HCT116 (cell line): ENCODE measurements around the gene DUSP28. TPM values are rescaled to one million over a fixed set of nuclear protein-coding genes. Genes with fewer than 3 reads are reported as not detected.

Source experiments
- ATAC-seq: fragments of 200-7000 bp; cut with Tn5 transposase; 2 replicates; pipeline ENCODE4 v1.9.1; 2020; ENCODE audit warnings: mild to moderate bottlenecking, moderate library complexity
- BruUV-seq: library from RNA; stranded (reverse); fragments of 400-500 nt; replicated peaks from 2 replicates; lab custom pipeline; 2021; lab: Mats Ljungman, UMichigan
- CTCF ChIA-PET: fragments of 300-600 bp; sonication (Branson Sonifier 250); formaldehyde crosslinking; loops from one replicate; lab custom pipeline; 2021; ENCODE audit warnings: antibody characterized with exemption; lab: Charles Lee
- POLR2A ChIA-PET: fragments of 300-600, 350-600 bp; sonication (Branson Sonifier 250); formaldehyde crosslinking; loops from one replicate; lab custom pipeline; 2021; ENCODE audit warnings: antibody characterized with exemption; lab: Charles Lee
- RAD21 ChIA-PET, 2 experiments: fragments of 300-600 bp; sonication (Branson Sonifier 250); formaldehyde crosslinking; loops; one replicate each; lab custom pipeline; 2023; ENCODE audit warnings: low total read pairs in 2 of 2; ENCODE audit not compliant: uncharacterized antibody in 2 of 2, unreplicated experiment in 2 of 2, low non-redundant PET in 1 of 2; lab: Charles Lee
- DNase-seq: peaks from one replicate; pipeline ENCODE4 v3.0.0-alpha.2; 2010; ENCODE audit warnings: low read depth, low spot score
- H2AFZ ChIP-seq: fragments of 200-600 bp; shearing (Covaris generic), sonication (generic); 2 replicates; pipeline ENCODE4 v1.6.1; 2017; ENCODE audit warnings: low read depth, mixed run types, mixed read lengths, antibody characterized with exemption, low read length; ENCODE audit not compliant: poor library complexity, severe bottlenecking
- H3K27ac ChIP-seq: 2 replicates; pipeline ENCODE4 v1.5.1; 2012; ENCODE audit warnings: low read depth, low read length
- H3K27me3 ChIP-seq: fragments of 200-600 bp; sonication (generic); 2 replicates; pipeline ENCODE4 v1.6.1; 2016; ENCODE audit warnings: mixed run types, low read length, mixed read lengths; ENCODE audit not compliant: insufficient read depth
- H3K36me3 ChIP-seq, 2 experiments: fragments of 200-500 bp in 1 of 2; fragments of 200-600 bp in 1 of 2; sonication (Bioruptor generic) in 1 of 2; sonication (generic) in 1 of 2; 2 replicates each; pipeline versions ENCODE4 v1.5.1 to v1.6.1; 2014 to 2016; ENCODE audit warnings: low read length in 2 of 2, inconsistent platforms in 1 of 2, mixed read lengths in 1 of 2, mixed run types in 1 of 2; ENCODE audit not compliant: insufficient read depth in 2 of 2, control insufficient read depth in 1 of 2
- H3K4me1 ChIP-seq, 2 experiments: fragments of 200-600 bp in 1 of 2; sonication (generic) in 1 of 2; 2 replicates each; pipeline versions ENCODE4 v1.5.1 to v1.6.1; 2012 to 2017; ENCODE audit warnings: low read length in 2 of 2, inconsistent platforms in 1 of 2, mild to moderate bottlenecking in 1 of 2, mixed read lengths in 1 of 2, mixed run types in 1 of 2, moderate library complexity in 1 of 2; ENCODE audit not compliant: insufficient read depth in 2 of 2, control insufficient read depth in 1 of 2
- H3K4me2 ChIP-seq: fragments of 200-600 bp; sonication (generic); 2 replicates; pipeline ENCODE4 v1.6.1; 2017; ENCODE audit warnings: mixed run types, low read length, mixed read lengths
- H3K4me3 ChIP-seq, 2 experiments: fragments of 200-600 bp in 1 of 2; sonication (generic) in 1 of 2; replicated peaks in 1 of 2; 2 replicates each; pipeline ENCODE4 v1.5.1; 2011 to 2016; ENCODE audit warnings: low read length in 2 of 2, control low read depth in 1 of 2, low read depth in 1 of 2, mild to moderate bottlenecking in 1 of 2, mixed read lengths in 1 of 2, mixed run types in 1 of 2
- H3K79me2 ChIP-seq: fragments of 200-600 bp; sonication (generic); 2 replicates; pipeline ENCODE4 v1.6.1; 2017; ENCODE audit warnings: mild to moderate bottlenecking, mixed run types, low read length, moderate library complexity, mixed read lengths; ENCODE audit not compliant: insufficient read depth
- H3K9ac ChIP-seq: fragments of 200-600 bp; sonication (generic); 2 replicates; pipeline ENCODE4 v1.6.1; 2016; ENCODE audit warnings: low read length, mixed read lengths
- H3K9me2 ChIP-seq: fragments of 200-600 bp; sonication (generic), shearing (Covaris generic); 2 replicates; pipeline ENCODE4 v1.6.1; 2017; ENCODE audit warnings: mixed run types, mild to moderate bottlenecking, moderate library complexity; ENCODE audit not compliant: insufficient read depth
- H3K9me3 ChIP-seq, 2 experiments: fragments of 200-500 bp in 1 of 2; fragments of 200-600 bp in 1 of 2; sonication (Bioruptor generic) in 1 of 2; sonication (generic) in 1 of 2; 2 replicates each; pipeline ENCODE4 v1.6.1; 2014 to 2017; ENCODE audit warnings: low read length in 2 of 2, mixed read lengths in 2 of 2, inconsistent platforms in 1 of 2, low read depth in 1 of 2, mild to moderate bottlenecking in 1 of 2, mixed run types in 1 of 2, moderate library complexity in 1 of 2; ENCODE audit not compliant: control insufficient read depth in 1 of 2, insufficient read depth in 1 of 2
- H4K20me1 ChIP-seq: fragments of 200-600 bp; sonication (generic), shearing (Covaris generic); 2 replicates; pipeline ENCODE4 v1.6.1; 2017; ENCODE audit warnings: mixed run types, mild to moderate bottlenecking, moderate library complexity; ENCODE audit not compliant: insufficient read depth
- EZH2 ChIP-seq: fragments of 200-600 bp; sonication (generic); IDR thresholded peaks from 2 replicates; pipeline ENCODE4 v1.6.1; 2017; ENCODE audit warnings: antibody characterized with exemption, mixed run types
- FOSL1 ChIP-seq: IDR thresholded peaks from 2 replicates; pipeline ENCODE4 v1.6.1; 2012; ENCODE audit warnings: low read depth
- POLR2AphosphoS5 ChIP-seq: IDR thresholded peaks from 2 replicates; pipeline ENCODE4 v1.6.1; 2011; ENCODE audit warnings: mild to moderate bottlenecking, low read depth, low read length, moderate library complexity
- intact Hi-C: fragments of 100-400 bp; cut with micrococcal nuclease; formaldehyde crosslinking; loops from 2 replicates; pipeline ENCODE4 v1.10.0; 2022
- total RNA-seq: library from RNA; stranded (reverse); gene quantifications from one replicate; pipeline ENCODE4 v1.2.1, GENCODE V29; 2021; ENCODE audit not compliant: unreplicated experiment
- TF ChIP-seq, protein P1 (sequence below), 3 experiments: fragments of 200-600 bp in 1 of 3; sonication (generic) in 1 of 3; IDR thresholded peaks in 2 of 3; conservative IDR thresholded peaks in 1 of 3; 2 replicates each; pipeline ENCODE4 v1.5.1; 2012 to 2017; ENCODE audit warnings: low read depth in 2 of 3, low read length in 2 of 3, antibody characterized with exemption in 1 of 3, borderline replicate concordance in 1 of 3, control low read depth in 1 of 3, mild to moderate bottlenecking in 1 of 3, mixed read lengths in 1 of 3, mixed run types in 1 of 3, moderate library complexity in 1 of 3; ENCODE audit not compliant: insufficient read depth in 1 of 3

Gene DUSP28
- total RNA-seq, 1 experiment from 2014 or later, result 5.6 TPM

DNA sequence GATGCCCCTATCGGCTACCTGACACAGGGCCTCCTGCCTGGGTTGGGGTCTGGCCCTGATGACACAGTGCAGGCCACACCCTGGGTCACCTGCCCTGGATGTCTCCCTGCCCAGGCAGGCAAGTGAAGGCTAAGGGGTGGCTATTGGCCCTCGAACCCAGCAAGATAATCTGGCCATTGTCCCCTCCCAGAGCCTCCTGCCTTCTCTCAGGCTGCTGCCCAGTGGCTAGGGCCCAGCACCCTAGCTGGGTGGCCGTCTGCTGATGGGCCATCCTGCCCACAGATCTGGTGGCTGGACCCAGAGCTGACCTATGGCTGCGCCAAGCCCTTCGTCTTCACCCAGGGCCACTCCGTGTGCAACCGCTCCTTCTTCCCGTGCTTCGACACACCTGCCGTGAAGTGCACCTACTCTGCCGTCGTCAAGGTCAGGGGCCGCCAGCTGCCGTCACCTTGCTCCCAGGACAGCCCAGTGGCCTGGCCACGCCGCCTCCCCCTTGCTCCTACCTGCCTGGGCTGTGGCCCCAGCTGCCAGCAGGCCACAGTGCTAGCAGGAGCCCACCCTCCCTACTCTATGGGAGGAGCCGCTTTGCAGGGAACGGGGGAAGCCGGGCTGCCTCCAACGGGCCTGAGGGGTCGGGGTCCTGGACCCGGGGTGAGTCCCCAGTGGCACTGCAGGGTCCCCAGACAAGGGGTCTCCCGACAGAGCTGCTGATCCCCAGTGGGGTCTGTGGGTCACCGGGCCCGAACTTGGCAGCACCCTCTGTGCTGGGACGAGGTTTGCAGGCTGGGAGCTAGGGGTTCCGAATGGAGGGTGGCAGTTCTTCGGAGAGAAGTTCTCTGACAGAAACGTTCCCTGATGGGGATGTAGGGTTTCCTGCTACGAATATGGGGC is 12.2 kb downstream of the DUSP28 start:
- no peaks in the 10 kb centered on the region for H3K9me3 ChIP-seq
- intact Hi-C loops, result no loop called here
- H3K9me2 ChIP-seq, result no peaks in the 10 kb centered on the region
- H3K79me2 ChIP-seq, result peaks cover 29% of the 10 kb centered on the region; the same call in 1 of the 2 replicates
- H3K27me3 ChIP-seq, result no peaks in the 10 kb centered on the region
- H3K27ac ChIP-seq, result no peak overlapping the region
- no peak overlapping the region for H3K4me2 ChIP-seq
- ChIA-PET CTCF (no interaction called here), POLR2A (no interaction called here), RAD21 (no interaction called here)
- H4K20me1 ChIP-seq, result no peaks in the 10 kb centered on the region
- no peak overlapping the region for H3K4me3 ChIP-seq
- no peak for DNase-seq
- H2AFZ ChIP-seq, result no peak overlapping the region
- H3K36me3 ChIP-seq, result no peaks in the 10 kb centered on the region
- no peak for ATAC-seq
- H3K9ac ChIP-seq, result no peak overlapping the region
- H3K4me1 ChIP-seq, result peaks cover 15 to 26% of the 10 kb centered on the region in 2 experiments
- TF ChIP-seq EZH2 (no peak), POLR2AphosphoS5 (no peak)
- TF ChIP-seq, protein P1, sequence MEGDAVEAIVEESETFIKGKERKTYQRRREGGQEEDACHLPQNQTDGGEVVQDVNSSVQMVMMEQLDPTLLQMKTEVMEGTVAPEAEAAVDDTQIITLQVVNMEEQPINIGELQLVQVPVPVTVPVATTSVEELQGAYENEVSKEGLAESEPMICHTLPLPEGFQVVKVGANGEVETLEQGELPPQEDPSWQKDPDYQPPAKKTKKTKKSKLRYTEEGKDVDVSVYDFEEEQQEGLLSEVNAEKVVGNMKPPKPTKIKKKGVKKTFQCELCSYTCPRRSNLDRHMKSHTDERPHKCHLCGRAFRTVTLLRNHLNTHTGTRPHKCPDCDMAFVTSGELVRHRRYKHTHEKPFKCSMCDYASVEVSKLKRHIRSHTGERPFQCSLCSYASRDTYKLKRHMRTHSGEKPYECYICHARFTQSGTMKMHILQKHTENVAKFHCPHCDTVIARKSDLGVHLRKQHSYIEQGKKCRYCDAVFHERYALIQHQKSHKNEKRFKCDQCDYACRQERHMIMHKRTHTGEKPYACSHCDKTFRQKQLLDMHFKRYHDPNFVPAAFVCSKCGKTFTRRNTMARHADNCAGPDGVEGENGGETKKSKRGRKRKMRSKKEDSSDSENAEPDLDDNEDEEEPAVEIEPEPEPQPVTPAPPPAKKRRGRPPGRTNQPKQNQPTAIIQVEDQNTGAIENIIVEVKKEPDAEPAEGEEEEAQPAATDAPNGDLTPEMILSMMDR (IDR thresholded peaks at IDR 0.05 in 2 of 3, conservative IDR thresholded peaks at IDR 0.05 in 1 of 3; ENCODE audit: borderline replicate concordance in 1 of 3, insufficient read depth in 1 of 3, low read depth in 2 of 3, low read length in 2 of 3), result no peak
- no TSS peak for BruUV-seq

GRCh38 chr2:240573071-240573515 is 12.9 kb downstream of the DUSP28 start:
- H3K27me3 ChIP-seq, result no peaks in the 10 kb centered on the region
- H3K9me2 ChIP-seq, result no peaks in the 10 kb centered on the region
- H3K9me3 ChIP-seq, result no peaks in the 10 kb centered on the region
- no peaks in the 10 kb centered on the region for H3K36me3 ChIP-seq
- RAD21 ChIA-PET, result no interaction called here
- H2AFZ ChIP-seq, result no peak overlapping the region
- BruUV-seq, result no TSS peak
- intact Hi-C loops, result no loop called here
- peaks cover 24% of the 10 kb centered on the region; the same call in 1 of the 2 replicates for H3K79me2 ChIP-seq
- TF ChIP-seq FOSL1, result no peak
- TF ChIP-seq, all 23 proteins: peak for 0
- Histone ChIP-seq H3K4me2 (no peak overlapping the region), H3K27ac (no peak overlapping the region), H4K20me1 (no peaks in the 10 kb centered on the region), H3K9ac (no peak overlapping the region), H3K4me3 (no peak overlapping the region), H3K4me1 (peaks cover 12 to 20% of the 10 kb centered on the region in 2 experiments)
- DNase-seq, result no peak
- no peak for ATAC-seq
- ChIA-PET POLR2A (no interaction called here), CTCF (no interaction called here)
